GM12878 (cell line): ENCODE results near the gene RTN4. TPM values are rescaled to one million over a fixed set of nuclear protein-coding genes. Genes with fewer than 3 reads are reported as not detected.

ENCODE experiments used
- ATAC-seq: fragments of 200-7000 bp; cut with Tn5 transposase; 3 replicates; pipeline ENCODE4 v1.9.1; 2020; ENCODE audit warnings: mild to moderate bottlenecking, moderate library complexity
- BruUV-seq: library from RNA; stranded (reverse); fragments of 400-500 nt; replicated peaks from 2 replicates; lab custom pipeline; 2021; lab: Mats Ljungman, UMichigan
- CTCF ChIA-PET: fragments of 300-600 bp; sonication (Branson Sonifier 250); formaldehyde crosslinking; extraction: SDS; loops from one replicate; lab custom pipeline; 2021; ENCODE audit warnings: inconsistent platforms; lab: Yijun Ruan, JAX
- POLR2A ChIA-PET: fragments of 350-600 bp; formaldehyde crosslinking; extraction: SDS; loops from one replicate; lab custom pipeline; 2021; ENCODE audit warnings: inconsistent platforms; lab: Charles Lee
- RAD21 ChIA-PET: fragments of 300-600 bp; sonication (Branson Sonifier 250); formaldehyde crosslinking; loops from one replicate; lab custom pipeline; 2023; ENCODE audit warnings: antibody characterized with exemption; ENCODE audit not compliant: unreplicated experiment; lab: Charles Lee
- SMC1A ChIA-PET: fragments of 300-600 bp; sonication (Branson Sonifier 250); formaldehyde crosslinking; loops from one replicate; lab custom pipeline; 2023; ENCODE audit not compliant: unreplicated experiment, uncharacterized antibody; lab: Charles Lee
- DNase-seq: peaks from one replicate; pipeline ENCODE4 v3.0.0-alpha.2; 2011; ENCODE audit warnings: low read depth, low spot score
- FAIRE-seq: peaks from 3 replicates; lab custom pipeline; 2011; peaks lifted over from hg19 to GRCh38; lab: Jason Lieb, UNC
- H2AFZ ChIP-seq: 2 replicates; pipeline ENCODE4 v1.6.0; 2011; ENCODE audit warnings: low read depth, low read length, control low read depth; ENCODE audit not compliant: control insufficient read depth
- H3K27ac ChIP-seq: 2 replicates; pipeline ENCODE4 v1.5.1; 2011; ENCODE audit warnings: control low read depth; ENCODE audit not compliant: control insufficient read depth, insufficient read depth
- H3K27me3 ChIP-seq, 2 experiments: replicated peaks in 1 of 2; 2 replicates each; pipeline versions ENCODE4 v1.6.0 to v1.6.1; 2011; ENCODE audit warnings: low read length in 1 of 2; ENCODE audit not compliant: control insufficient read depth in 2 of 2, insufficient read depth in 2 of 2
- H3K36me3 ChIP-seq, 2 experiments: 2 replicates each; pipeline ENCODE4 v1.5.1; 2011; ENCODE audit warnings: low read length in 1 of 2; ENCODE audit not compliant: control insufficient read depth in 2 of 2, insufficient read depth in 2 of 2
- H3K4me1 ChIP-seq: 2 replicates; pipeline ENCODE4 v1.6.1; 2011; ENCODE audit warnings: mild to moderate bottlenecking, low read length, moderate library complexity, mixed read lengths; ENCODE audit not compliant: control insufficient read depth, insufficient read depth
- H3K4me2 ChIP-seq: 2 replicates; pipeline ENCODE4 v1.6.0; 2011; ENCODE audit warnings: control low read depth; ENCODE audit not compliant: control insufficient read depth, insufficient read depth
- H3K4me3 ChIP-seq: fragments of 200-600 bp; sonication (generic); 2 replicates; pipeline ENCODE4 v1.5.1; 2016
- H3K79me2 ChIP-seq: 2 replicates; pipeline ENCODE4 v1.6.0; 2011; ENCODE audit warnings: low read length; ENCODE audit not compliant: control insufficient read depth, insufficient read depth
- H3K9ac ChIP-seq: 2 replicates; pipeline ENCODE4 v1.8.0; 2011; ENCODE audit warnings: low read length, control low read depth, mixed read lengths; ENCODE audit not compliant: control insufficient read depth, insufficient read depth
- H3K9me3 ChIP-seq: replicated peaks from 3 replicates; pipeline ENCODE4 v1.5.1; 2011; ENCODE audit warnings: mild to moderate bottlenecking, low read length; ENCODE audit not compliant: control insufficient read depth, insufficient read depth
- H4K20me1 ChIP-seq: 2 replicates; pipeline ENCODE4 v1.6.0; 2011; ENCODE audit not compliant: control insufficient read depth, insufficient read depth
- BCLAF1 ChIP-seq: fragments of 450-650 bp; IDR thresholded peaks from 2 replicates; pipeline ENCODE4 v1.6.1; 2017; ENCODE audit warnings: antibody characterized with exemption, mild to moderate bottlenecking, moderate library complexity
- CBX5 ChIP-seq: sonication (generic); IDR thresholded peaks from 2 replicates; pipeline ENCODE4 v1.6.1; 2016; ENCODE audit warnings: low read depth, moderate library complexity, mild to moderate bottlenecking, inconsistent platforms
- IKZF2 ChIP-seq, 2 experiments: fragments of 450-650 bp; IDR thresholded peaks; 2 replicates each; pipeline ENCODE4 v1.6.1; 2017; ENCODE audit warnings: mild to moderate bottlenecking in 2 of 2, moderate library complexity in 2 of 2
- MTA2 ChIP-seq: fragments of 450-650 bp; IDR thresholded peaks from 2 replicates; pipeline ENCODE4 v1.6.1; 2016; ENCODE audit warnings: low read depth, mild to moderate bottlenecking, moderate library complexity
- MYB ChIP-seq: fragments of 150-350 bp; IDR thresholded peaks from 2 replicates; pipeline ENCODE4 v1.6.1; 2014; ENCODE audit warnings: mild to moderate bottlenecking, low read depth, low read length, borderline replicate concordance
- NRF1 ChIP-seq: conservative IDR thresholded peaks from 2 replicates; pipeline ENCODE4 v1.6.1; 2011; ENCODE audit warnings: mild to moderate bottlenecking, low read depth, low read length, improper control_type of control experiment
- SMAD5 ChIP-seq: IDR thresholded peaks from 2 replicates; pipeline ENCODE4 v1.6.1; 2016; ENCODE audit warnings: antibody characterized with exemption, low read depth
- SUPT20H ChIP-seq: IDR thresholded peaks from 2 replicates; pipeline ENCODE4 v1.6.1; 2011; ENCODE audit warnings: low read depth, mild to moderate bottlenecking, low read length, moderate library complexity, borderline replicate concordance; ENCODE audit not compliant: control insufficient read depth
- SUZ12 ChIP-seq: fragments of 200-600 bp; sonication (generic); IDR thresholded peaks from one replicate; pipeline ENCODE4 v1.6.1; 2018; ENCODE audit warnings: antibody characterized with exemption, mild to moderate bottlenecking; ENCODE audit not compliant: unreplicated experiment
- TARDBP ChIP-seq: IDR thresholded peaks from 2 replicates; pipeline ENCODE4 v1.6.1; 2016; ENCODE audit warnings: borderline replicate concordance
- TBL1XR1 ChIP-seq: IDR thresholded peaks from 2 replicates; pipeline ENCODE4 v1.6.1; 2012; ENCODE audit warnings: low read depth, low read length, improper control_type of control experiment
- USF2 ChIP-seq: IDR thresholded peaks from 2 replicates; pipeline ENCODE4 v1.6.1; 2011; ENCODE audit warnings: low read depth, low read length, improper control_type of control experiment, borderline replicate concordance
- ZNF592 ChIP-seq: fragments of 450-650 bp; IDR thresholded peaks from 2 replicates; pipeline ENCODE4 v1.6.1; 2017; ENCODE audit warnings: mild to moderate bottlenecking, moderate library complexity
- WGBS: methylation state at CpG from one replicate; pipeline ENCODE4 v1.1.6; 2016; ENCODE audit warnings: low lambda C conversion rate; ENCODE audit not compliant: insufficient replicate concordance, insufficient coverage; ENCODE audit errors: missing lambda C conversion rate; 5-methylcytosine and 5-hydroxymethylcytosine counted together
- in situ Hi-C: fragments of 300-500 bp; cut with MboI; formaldehyde crosslinking; loops from 9 replicates; pipeline ENCODE4 v1.14.3; 2018; ENCODE audit warnings: mixed read lengths
- intact Hi-C: fragments of 100-400 bp; cut with micrococcal nuclease; formaldehyde crosslinking; loops from one replicate; pipeline ENCODE4 v1.14.2; 2022; ENCODE audit not compliant: unreplicated experiment
- polyA plus RNA-seq, 11 experiments: library from polyadenylated mRNA; depleted of rRNA in 4 of 11; unstranded in 6 of 11; stranded (reverse) in 5 of 11; fragments of >200 nt; fragmentation: Nextera tagmentation in 4 of 11; fragmentation: Illumina TruSeq in 1 of 11; extraction: Ambion mirVana in 4 of 11; extraction: Trizol in 1 of 11; gene quantifications; 1 replicate in 1 of 11; 2 replicates in 10 of 11; pipeline versions ENCODE4 v1.2.1 to v1.2.3, GENCODE V29; 2011 to 2016; ENCODE audit warnings: inconsistent platforms in 2 of 11, missing spikeins in 2 of 11, low read depth in 1 of 11
- total RNA-seq, 4 experiments: library from RNA; depleted of rRNA in 3 of 4; stranded (reverse); fragments of >200 nt in 3 of 4; fragmentation: Illumina TruSeq in 1 of 4; extraction: Trizol in 1 of 4; gene quantifications; 2 replicates each; pipeline versions ENCODE4 v1.2.1 to v1.2.3, GENCODE V29; 2013 to 2021

Gene RTN4
- total and polyA plus RNA-seq, 10 of the 15 experiments (the other 5 are each of a cell fraction or from before 2014, with no cell fraction given) = 56.0 to 133 (median 83.3) TPM

DNA sequence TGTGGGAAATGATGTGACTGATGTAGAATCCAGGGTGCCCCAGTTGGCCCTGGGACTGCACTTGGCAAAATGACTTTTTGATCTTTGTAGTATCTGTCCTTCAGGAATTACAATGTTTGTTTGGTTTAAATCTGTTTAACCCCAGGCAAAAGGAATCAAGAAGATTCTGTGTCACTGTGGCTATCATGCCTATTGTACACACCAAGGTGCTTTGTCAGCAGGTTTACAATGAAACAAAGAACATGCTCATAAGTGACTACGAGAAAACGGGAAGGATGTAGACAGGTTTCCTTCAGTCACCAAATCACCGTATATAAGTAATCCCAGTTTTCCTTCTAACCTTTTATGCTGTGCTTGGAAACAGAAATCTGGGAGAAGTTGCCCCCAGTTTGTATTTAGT is 109.5 kb downstream of the RTN4 start:
- Histone ChIP-seq H4K20me1 (no peaks in the 10 kb centered on the region), H3K4me3 (no peak overlapping the region), H3K27me3 (no peaks in the 10 kb centered on the region), H2AFZ (no peak overlapping the region), H3K36me3 (no peaks in the 10 kb centered on the region), H3K9ac (no peak overlapping the region), H3K4me1 (peaks cover 5% of the 10 kb centered on the region), H3K79me2 (no peaks in the 10 kb centered on the region), H3K9me3 (peaks cover 1% of the 10 kb centered on the region; the same call in 2 of the 3 replicates), H3K27ac (no peak overlapping the region), H3K4me2 (no peak overlapping the region)
- intact Hi-C loops (no loop called here), in situ Hi-C loops (no loop called here)
- RAD21 ChIA-PET = no interaction called here
- CTCF ChIA-PET = no interaction called here
- SMC1A ChIA-PET = no interaction called here
- POLR2A ChIA-PET = no interaction called here
- WGBS = 68% methylated on average over 3 of the region's 3 CpGs
- BruUV-seq = no TSS peak
- FAIRE-seq (no peak), ATAC-seq (no peak), DNase-seq (no peak)
- no peak for TF ChIP-seq IKZF2 (IDR thresholded peaks at IDR 0.05)
- TF ChIP-seq SMAD5 = no peak
- no peak for TF ChIP-seq USF2
- TF ChIP-seq SUPT20H = no peak
- no peak for TF ChIP-seq SUZ12
- TF ChIP-seq MTA2 = no peak
- TF ChIP-seq NRF1 = no peak
- no peak for TF ChIP-seq MYB
- no peak for TF ChIP-seq BCLAF1
- TF ChIP-seq TBL1XR1 = no peak
- no peak for TF ChIP-seq CBX5
- TF ChIP-seq TARDBP = no peak
- TF ChIP-seq ZNF592 = no peak
